ENCODE measurements around the gene SEBOX.

Gene SEBOX

DNA sequence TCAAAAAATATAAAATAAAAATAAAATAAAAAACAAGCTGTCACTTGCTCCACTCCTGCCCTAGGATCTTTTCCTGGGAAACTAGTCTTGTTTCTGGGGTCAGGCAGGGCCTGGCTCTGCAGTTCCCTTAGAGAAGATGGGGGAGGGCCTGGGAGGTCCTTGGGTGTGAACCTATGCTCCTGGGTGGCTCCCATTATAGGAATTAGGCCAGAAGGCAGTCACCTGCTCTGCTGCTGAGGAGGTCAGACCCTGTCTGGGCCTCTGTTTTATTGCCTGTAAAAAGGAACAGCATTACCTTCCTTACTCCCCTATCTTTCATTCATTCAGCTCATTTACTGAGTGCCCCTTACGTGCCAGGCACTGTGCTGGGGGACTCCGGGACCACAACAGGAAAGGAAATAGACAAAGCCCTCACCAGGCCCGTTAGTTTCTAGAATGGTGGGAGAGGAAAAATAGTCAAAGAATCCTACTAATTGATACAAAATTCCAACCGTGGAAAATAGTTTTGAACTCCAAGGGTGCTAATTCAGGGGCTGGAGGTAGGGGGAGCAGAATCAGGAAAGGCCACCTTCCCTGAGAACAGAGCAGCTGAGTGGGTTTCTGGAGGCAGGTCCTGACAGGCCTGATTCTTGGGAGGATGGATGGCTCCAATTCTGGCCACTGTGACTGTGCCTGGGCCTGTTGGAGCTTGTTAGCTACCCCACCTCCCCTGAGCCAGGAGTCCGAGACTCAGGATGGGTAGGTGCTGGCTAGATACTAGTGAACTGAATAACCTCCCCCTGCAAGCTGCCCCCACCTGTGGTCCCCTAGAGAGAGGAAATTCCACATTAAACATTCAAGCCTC is 42.4 kb upstream of the SEBOX start (continued):
- TF ChIP-seq, protein P1, sequence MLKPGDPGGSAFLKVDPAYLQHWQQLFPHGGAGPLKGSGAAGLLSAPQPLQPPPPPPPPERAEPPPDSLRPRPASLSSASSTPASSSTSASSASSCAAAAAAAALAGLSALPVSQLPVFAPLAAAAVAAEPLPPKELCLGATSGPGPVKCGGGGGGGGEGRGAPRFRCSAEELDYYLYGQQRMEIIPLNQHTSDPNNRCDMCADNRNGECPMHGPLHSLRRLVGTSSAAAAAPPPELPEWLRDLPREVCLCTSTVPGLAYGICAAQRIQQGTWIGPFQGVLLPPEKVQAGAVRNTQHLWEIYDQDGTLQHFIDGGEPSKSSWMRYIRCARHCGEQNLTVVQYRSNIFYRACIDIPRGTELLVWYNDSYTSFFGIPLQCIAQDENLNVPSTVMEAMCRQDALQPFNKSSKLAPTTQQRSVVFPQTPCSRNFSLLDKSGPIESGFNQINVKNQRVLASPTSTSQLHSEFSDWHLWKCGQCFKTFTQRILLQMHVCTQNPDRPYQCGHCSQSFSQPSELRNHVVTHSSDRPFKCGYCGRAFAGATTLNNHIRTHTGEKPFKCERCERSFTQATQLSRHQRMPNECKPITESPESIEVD (tag by site-specific recombination; IDR thresholded peaks at IDR 0.05): no peak
- TF ChIP-seq, protein P2, sequence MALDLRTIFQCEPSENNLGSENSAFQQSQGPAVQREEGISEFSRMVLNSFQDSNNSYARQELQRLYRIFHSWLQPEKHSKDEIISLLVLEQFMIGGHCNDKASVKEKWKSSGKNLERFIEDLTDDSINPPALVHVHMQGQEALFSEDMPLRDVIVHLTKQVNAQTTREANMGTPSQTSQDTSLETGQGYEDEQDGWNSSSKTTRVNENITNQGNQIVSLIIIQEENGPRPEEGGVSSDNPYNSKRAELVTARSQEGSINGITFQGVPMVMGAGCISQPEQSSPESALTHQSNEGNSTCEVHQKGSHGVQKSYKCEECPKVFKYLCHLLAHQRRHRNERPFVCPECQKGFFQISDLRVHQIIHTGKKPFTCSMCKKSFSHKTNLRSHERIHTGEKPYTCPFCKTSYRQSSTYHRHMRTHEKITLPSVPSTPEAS (tag by site-specific recombination; IDR thresholded peaks at IDR 0.05): no peak
- no peak for TF ChIP-seq MYNN (tag by site-specific recombination; IDR thresholded peaks at IDR 0.05; ENCODE audit: borderline replicate concordance)
- TF ChIP-seq ZNF138 (tag by site-specific recombination; IDR thresholded peaks at IDR 0.05; ENCODE audit: borderline replicate concordance): no peak
- no peak for TF ChIP-seq MZF1 (tag by site-specific recombination; IDR thresholded peaks at IDR 0.05; ENCODE audit: borderline replicate concordance)
- peak; percentile 68 for TF ChIP-seq ZBTB20 (tag by site-specific recombination; IDR thresholded peaks at IDR 0.05)
- TF ChIP-seq WT1 (tag by site-specific recombination; IDR thresholded peaks at IDR 0.05): peak; percentile 71
- no peak for TF ChIP-seq KLF9 (tag by site-specific recombination; IDR thresholded peaks at IDR 0.05; ENCODE audit: low read depth)
- TF ChIP-seq ZNF707 (tag by site-specific recombination; IDR thresholded peaks at IDR 0.05): no peak
- no peak for TF ChIP-seq ZNF830 (tag by site-specific recombination; IDR thresholded peaks at IDR 0.05; ENCODE audit: low read depth)
- TF ChIP-seq, protein P3, sequence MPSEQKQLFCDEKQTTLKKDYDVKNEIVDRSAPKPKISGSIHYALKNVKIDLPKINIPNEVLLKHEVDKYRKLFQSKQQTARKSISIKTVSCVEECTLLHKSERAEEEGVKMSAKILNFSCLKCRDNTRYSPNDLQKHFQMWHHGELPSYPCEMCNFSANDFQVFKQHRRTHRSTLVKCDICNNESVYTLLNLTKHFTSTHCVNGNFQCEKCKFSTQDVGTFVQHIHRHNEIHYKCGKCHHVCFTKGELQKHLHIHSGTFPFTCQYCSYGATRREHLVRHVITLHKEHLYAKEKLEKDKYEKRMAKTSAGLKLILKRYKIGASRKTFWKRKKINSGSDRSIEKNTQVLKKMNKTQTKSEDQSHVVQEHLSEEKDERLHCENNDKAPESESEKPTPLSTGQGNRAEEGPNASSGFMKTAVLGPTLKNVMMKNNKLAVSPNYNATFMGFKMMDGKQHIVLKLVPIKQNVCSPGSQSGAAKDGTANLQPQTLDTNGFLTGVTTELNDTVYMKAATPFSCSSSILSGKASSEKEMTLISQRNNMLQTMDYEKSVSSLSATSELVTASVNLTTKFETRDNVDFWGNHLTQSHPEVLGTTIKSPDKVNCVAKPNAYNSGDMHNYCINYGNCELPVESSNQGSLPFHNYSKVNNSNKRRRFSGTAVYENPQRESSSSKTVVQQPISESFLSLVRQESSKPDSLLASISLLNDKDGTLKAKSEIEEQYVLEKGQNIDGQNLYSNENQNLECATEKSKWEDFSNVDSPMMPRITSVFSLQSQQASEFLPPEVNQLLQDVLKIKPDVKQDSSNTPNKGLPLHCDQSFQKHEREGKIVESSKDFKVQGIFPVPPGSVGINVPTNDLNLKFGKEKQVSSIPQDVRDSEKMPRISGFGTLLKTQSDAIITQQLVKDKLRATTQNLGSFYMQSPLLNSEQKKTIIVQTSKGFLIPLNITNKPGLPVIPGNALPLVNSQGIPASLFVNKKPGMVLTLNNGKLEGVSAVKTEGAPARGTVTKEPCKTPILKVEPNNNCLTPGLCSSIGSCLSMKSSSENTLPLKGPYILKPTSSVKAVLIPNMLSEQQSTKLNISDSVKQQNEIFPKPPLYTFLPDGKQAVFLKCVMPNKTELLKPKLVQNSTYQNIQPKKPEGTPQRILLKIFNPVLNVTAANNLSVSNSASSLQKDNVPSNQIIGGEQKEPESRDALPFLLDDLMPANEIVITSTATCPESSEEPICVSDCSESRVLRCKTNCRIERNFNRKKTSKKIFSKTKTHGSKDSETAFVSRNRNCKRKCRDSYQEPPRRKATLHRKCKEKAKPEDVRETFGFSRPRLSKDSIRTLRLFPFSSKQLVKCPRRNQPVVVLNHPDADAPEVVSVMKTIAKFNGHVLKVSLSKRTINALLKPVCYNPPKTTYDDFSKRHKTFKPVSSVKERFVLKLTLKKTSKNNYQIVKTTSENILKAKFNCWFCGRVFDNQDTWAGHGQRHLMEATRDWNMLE (tag by site-specific recombination; conservative IDR thresholded peaks at IDR 0.05; ENCODE audit: low read depth): no peak
- TF ChIP-seq HOXC10 (CRISPR knock-in tag; IDR thresholded peaks at IDR 0.05): no peak
- no peak for TF ChIP-seq ZNF677 (tag by site-specific recombination; IDR thresholded peaks at IDR 0.05)
- no peak for TF ChIP-seq ZNF184 (tag by site-specific recombination; IDR thresholded peaks at IDR 0.05)
- no peak for TF ChIP-seq ZNF302 (tag by site-specific recombination; IDR thresholded peaks at IDR 0.05; ENCODE audit: low read depth)
- no peak for TF ChIP-seq HOXA7 (CRISPR knock-in tag; IDR thresholded peaks at IDR 0.05; ENCODE audit: borderline replicate concordance)
- peak; percentile 61; the same call in 1 of the 2 replicates for TF ChIP-seq ZEB2 (tag by site-specific recombination; IDR thresholded peaks at IDR 0.05)
- no peak for TF ChIP-seq ZNF792 (tag by site-specific recombination; IDR thresholded peaks at IDR 0.05)
- no peak for TF ChIP-seq ZNF473 (tag by site-specific recombination; IDR thresholded peaks at IDR 0.05)
- no peak for TF ChIP-seq ZFP41 (tag by site-specific recombination; IDR thresholded peaks at IDR 0.05; ENCODE audit: borderline replicate concordance)
- peak; percentile 100 for TF ChIP-seq GLIS1 (tag by site-specific recombination; IDR thresholded peaks at IDR 0.05)
- TF ChIP-seq ZNF600 (tag by site-specific recombination; IDR thresholded peaks at IDR 0.05): peak; percentile 78
- TF ChIP-seq, protein P4, sequence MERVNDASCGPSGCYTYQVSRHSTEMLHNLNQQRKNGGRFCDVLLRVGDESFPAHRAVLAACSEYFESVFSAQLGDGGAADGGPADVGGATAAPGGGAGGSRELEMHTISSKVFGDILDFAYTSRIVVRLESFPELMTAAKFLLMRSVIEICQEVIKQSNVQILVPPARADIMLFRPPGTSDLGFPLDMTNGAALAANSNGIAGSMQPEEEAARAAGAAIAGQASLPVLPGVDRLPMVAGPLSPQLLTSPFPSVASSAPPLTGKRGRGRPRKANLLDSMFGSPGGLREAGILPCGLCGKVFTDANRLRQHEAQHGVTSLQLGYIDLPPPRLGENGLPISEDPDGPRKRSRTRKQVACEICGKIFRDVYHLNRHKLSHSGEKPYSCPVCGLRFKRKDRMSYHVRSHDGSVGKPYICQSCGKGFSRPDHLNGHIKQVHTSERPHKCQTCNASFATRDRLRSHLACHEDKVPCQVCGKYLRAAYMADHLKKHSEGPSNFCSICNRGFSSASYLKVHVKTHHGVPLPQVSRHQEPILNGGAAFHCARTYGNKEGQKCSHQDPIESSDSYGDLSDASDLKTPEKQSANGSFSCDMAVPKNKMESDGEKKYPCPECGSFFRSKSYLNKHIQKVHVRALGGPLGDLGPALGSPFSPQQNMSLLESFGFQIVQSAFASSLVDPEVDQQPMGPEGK (tag by site-specific recombination; IDR thresholded peaks at IDR 0.05): peak; percentile 75
- peak; percentile 74 for TF ChIP-seq GLIS2 (tag by site-specific recombination; IDR thresholded peaks at IDR 0.05)
- TF ChIP-seq ZNF514 (tag by site-specific recombination; IDR thresholded peaks at IDR 0.05): no peak
- TF ChIP-seq, protein P5, sequence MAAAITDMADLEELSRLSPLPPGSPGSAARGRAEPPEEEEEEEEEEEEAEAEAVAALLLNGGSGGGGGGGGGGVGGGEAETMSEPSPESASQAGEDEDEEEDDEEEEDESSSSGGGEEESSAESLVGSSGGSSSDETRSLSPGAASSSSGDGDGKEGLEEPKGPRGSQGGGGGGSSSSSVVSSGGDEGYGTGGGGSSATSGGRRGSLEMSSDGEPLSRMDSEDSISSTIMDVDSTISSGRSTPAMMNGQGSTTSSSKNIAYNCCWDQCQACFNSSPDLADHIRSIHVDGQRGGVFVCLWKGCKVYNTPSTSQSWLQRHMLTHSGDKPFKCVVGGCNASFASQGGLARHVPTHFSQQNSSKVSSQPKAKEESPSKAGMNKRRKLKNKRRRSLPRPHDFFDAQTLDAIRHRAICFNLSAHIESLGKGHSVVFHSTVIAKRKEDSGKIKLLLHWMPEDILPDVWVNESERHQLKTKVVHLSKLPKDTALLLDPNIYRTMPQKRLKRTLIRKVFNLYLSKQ (tag by site-specific recombination; IDR thresholded peaks at IDR 0.05; ENCODE audit: borderline replicate concordance): no peak
- TF ChIP-seq ZNF558 (tag by site-specific recombination; IDR thresholded peaks at IDR 0.05): no peak
- no peak for TF ChIP-seq ZNF155 (tag by site-specific recombination; IDR thresholded peaks at IDR 0.05)
- no peak for TF ChIP-seq ZFP37 (tag by site-specific recombination; IDR thresholded peaks at IDR 0.05)

Measured in HEK293 (cell line).